KG1 (cell line): Measurements from ENCODE around the gene APOL4.
A peak's percentile ranks its signal among the peaks of the same experiment; 100 is the strongest.
"Not testable (repeated sequence)": the region's sequence is repeated elsewhere in the genome, so short reads cannot be mapped to it uniquely, and the experiment has no call there.

ENCODE experiments used
- DNase-seq: peaks from one replicate; lab custom pipeline; 2025; lab: John Stamatoyannopoulos, UW

The APOL4 gene

DNA sequence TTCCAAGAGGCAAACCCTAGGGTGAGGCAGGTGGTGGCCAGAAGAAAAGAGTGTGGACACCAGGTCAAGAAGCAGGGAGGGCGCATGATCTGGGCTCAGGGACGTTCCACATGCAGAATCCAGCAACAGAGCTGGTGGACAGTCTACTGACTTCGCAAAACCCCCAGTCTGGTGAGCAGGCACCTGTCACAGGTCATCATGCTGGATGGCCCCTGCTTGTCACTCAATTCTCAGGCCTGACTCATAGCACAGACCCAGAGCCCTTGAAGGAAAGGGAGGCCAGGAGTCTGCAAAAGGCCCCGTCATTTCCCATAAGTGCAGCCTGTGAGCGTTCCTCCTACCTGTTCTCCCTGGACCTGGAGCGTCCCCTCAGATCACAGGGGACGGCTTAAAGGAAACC lies 18.2 kb downstream of the APOL4 start:
- DNase-seq, result no peak

DNA sequence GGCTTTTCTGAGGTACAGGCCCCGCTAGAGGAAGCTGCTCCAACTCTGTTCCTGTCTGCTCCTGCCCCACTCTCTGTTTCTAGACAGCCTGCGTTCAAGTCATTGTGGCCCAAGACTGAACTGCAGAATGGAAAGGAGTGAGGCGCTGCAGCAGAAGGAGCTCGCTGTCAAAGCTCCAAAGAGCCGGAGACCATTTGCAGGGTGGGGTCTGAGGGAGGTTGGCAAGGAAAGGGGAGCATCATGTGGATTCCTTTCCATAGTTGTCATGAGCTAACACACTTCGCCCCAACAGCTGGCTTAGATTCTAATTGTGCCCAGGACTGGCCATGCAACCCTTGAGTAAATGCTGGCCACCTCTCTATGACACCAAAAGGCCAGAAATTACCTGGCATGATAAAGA lies 18.8 kb downstream of the APOL4 start:
- no peak for DNase-seq

- DNase-seq, result no peak
These were observed 19.6 kb downstream of the APOL4 start for GRCh38 chr22:36182056-36182455.

- DNase-seq, result no peak
These were observed 20.7 kb downstream of the APOL4 start for GRCh38 chr22:36180928-36181327.

DNA sequence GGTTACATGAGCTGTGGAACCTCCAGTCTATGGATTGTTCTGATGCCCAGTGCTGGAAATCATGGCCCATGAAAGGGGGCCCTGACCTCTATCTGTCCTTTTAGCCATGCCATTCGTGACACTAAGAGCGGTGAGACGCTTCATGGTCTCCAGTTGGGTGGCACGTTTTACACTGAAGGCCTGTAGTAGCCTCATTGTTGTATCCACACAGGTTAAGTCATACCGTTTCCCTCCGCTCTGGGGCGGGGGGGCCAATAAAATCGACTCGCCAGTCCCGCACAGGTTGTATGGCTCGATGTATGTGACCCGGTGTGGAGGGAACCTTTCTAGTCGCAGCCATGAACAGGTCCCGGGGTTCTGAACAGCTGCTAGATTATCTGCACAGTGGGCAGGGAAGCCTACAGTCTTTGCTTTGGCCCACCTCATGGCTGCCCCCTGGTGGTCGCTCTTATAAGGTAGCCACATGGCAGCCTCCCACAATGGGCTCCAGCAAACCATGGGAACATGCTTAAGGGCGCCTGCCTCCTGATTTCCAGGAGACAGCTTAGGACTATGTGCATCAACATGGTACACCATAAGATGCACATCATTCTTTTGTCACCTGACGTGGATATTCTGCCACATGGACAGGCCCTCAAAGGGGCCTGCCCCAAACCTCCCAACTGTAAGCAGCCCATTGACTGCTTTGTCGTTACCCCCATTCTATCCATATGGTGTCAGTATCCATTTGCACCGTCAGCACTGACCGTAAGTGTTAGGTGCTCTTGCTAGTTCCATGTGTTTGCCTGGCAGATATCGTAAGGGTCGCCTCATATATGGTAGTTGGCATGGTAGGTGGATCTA lies 21.4 kb downstream of the APOL4 start:
- DNase-seq, result peak; percentile 20

DNA sequence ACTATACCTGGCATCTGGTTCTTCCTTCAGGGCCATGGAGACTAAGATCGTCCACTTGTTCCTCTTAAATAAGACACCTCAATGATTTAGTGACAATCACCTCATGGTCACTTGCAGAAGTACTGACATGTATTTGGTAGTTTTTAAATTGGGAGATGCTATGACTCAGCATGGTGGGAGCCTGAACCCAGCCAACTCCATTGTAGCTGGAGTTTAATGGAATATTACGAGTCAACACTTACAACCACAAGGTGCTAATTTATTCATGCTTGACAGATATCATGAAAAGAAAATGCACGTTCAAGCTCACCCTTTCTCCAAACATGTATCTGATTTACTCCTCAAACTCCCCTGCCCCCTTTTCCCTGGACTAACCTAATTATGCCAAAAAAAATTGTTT lies 24.4 kb downstream of the APOL4 start:
- DNase-seq, result no peak

DNA sequence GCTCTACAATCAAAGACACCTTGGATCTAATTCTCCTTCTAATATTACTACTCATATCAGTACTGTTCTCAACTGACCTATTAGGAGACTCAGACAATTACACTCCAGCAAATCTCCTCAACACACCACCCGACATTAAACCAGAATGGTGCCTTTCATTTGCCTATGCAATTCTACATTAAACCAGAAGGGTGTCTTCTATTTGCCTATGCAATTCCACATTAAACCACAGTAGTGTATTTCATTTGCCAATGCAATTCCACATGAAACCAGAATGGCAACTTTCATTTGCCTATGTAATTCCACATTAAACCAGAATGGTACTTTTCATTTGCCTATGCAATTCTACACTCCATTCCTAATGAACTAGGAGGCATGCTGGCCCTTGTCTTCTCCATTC lies 25.7 kb downstream of the APOL4 start:
- no peak for DNase-seq

- no peak for DNase-seq
These were observed 29.7 kb downstream of the APOL4 start for GRCh38 chr22:36171941-36172340.

GRCh38 chr22:36166518-36167220 lies 34.9 kb downstream of the APOL4 start:
- no peak for DNase-seq

DNA sequence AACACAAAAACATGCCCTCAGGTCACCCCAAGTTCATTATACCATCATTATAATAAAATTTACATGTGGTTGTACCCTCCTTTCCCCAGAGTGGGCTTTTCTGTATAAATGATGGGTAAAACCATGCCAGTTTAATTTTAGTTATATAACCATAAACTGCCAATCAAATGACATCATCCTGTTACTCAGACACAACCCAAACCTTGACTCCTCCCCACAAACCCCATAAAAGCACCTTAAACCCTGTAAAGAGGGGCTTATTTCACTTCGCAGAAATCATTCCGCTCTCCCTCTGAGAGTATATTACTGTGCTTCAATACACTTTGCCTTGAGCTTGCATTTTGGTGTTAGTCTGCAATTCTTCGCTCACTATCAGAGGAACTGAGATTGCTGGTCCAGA lies 35.5 kb downstream of the APOL4 start:
- no peak for DNase-seq

DNA sequence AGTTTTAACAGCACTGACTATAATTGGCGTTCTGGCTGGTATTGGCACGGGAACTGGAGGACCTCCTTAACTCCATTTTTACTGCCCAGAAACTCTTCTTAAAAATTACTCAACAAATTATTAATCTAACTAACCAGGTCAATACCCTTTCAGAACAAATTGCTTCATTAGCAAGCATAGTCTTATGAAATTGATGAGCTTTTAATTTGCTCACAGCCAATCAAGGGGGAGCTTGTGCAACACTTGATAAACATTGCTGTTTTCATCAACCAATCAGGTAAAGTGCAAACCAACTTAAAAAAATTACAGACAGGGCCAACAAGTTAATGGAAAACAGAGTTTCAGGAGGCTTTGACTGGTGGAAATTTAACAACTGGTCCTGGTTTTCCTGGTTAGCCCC lies 36.5 kb downstream of the APOL4 start:
- no peak for DNase-seq

GRCh38 chr22:36164621-36165020 lies 37.0 kb downstream of the APOL4 start:
- no peak for DNase-seq

GRCh38 chr22:36163497-36163896 lies 38.1 kb downstream of the APOL4 start:
- DNase-seq, result no peak

DNA sequence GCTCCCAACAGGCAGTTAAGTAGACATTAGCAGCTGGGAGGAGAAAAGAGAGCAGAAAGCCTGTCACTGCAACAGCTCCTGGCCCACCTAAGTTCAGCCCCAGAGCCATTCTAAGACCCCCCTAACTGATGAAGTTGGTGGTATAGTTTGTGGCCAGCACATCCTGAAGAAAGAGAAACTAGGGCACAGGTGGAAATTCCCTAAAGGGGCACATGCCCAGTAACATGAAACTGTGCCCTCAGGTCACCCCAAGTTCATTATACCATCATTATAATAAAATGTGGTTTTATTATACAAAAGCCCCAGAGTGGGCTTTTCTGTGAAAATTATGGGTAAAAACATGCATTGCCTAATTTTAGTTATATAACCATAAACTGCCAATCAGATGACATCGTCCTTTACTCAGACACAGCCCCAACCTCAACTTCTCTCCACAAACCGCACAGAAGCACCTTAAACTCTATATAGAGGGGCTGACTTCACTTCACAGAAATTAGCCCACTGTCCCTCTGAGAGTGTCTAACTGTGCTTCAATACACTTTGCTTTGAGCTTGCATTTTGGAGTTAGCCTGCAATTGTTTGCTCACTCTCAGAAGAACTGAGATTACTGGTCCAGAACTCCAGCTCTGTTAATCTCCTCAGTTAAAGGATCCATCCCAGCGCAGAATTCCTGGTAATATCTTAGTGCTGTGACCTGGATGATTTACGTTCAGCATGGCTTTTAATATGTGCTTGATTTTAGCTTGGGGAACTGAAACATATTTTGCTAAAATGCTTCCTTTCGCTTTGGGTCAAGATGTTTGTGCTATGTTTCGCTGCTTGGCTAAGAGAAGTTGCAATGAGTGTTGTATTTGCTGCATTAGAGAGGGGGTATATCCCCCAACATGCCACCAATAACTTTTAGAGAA lies 39.2 kb downstream of the APOL4 start:
- DNase-seq, result no peak

DNA sequence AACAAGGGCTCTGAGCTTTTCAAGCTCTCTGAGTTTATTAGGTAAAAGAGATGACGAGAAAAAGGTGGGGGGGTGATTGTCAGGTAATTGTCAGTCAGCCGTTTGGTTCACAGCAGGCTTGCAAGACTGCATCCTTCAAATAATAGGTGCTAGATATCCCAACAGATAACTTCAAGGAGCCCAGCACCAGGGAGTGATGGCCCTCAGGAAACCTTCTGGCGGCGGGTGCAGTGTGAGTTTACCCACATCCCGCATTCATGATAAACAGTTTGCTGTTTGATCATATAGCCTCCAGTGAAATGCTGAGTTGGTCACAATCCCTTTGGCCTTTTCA lies 39.8 kb downstream of the APOL4 start:
- not testable (repeated sequence) for DNase-seq

- DNase-seq, result no peak
These were observed 41.1 kb downstream of the APOL4 start, which contains the start of gene APOL3 for GRCh38 chr22:36160499-36160942. Gene APOL3 (minus strand): TSS chr22:36160755. CDS start chr22:36149055, 11,700 bp downstream.

DNA sequence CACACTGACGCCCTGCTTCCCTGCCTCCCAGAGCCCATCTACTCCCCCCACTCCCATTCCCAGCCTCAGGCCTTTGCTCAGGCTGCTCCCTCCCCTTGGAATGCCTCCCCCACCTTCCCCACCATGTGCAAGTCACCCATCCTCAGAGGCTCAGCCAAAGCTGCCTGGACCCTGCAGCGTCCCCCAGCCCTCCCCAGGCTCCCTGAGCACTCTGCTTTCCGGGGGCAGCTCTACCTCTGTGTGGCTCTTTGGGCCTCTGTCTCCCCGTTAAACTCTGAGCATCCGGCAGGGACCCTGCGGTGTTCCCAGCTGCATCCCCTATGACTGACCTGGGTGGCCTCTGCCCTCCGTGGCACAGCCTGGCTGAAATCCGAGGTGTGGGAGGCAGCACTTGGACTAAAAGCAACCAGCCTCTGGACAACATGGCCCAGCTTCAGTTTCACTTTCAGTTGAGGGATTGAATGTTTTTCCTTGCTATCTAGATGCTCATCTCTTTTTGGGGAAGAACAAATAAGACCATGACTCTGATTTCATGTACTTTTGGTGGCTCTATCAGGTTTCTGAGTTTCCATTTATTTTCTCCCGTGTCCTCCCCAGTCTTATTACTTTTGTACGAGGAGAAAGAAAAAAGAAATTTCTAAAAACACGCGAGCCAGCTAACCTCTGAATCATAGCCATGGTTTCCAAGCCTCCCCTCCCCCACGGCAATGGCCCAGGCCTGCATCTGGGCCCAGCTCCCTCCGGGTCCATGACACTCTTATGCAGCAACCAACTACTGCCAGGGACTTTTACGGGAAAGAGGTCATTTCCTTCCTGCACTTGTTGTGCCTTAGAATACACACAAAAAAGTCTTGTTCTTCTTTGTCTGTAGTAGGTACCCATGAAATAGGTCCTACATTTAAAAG lies 44.8 kb downstream of the APOL4 start:
- DNase-seq, result peak; percentile 61

DNA sequence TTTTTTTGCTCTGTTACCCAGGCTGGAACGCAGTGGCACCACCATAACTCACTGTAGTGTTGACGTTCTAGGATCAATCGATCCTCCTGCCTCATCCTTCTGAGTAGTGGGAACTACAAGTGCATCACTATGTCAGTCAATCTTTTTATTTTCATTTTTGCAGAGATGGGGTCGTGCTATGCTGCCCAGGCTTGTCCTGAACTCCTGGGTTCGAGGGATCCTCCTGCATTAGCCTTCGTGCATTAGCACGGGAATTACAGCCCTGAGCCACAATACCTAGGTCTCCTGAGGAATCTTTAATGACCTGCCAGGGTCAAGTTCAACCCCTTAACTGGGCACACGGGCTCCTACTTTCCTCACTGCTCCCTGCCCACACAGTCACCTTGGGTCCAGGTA lies 45.5 kb downstream of the APOL4 start:
- DNase-seq, result no peak

DNA sequence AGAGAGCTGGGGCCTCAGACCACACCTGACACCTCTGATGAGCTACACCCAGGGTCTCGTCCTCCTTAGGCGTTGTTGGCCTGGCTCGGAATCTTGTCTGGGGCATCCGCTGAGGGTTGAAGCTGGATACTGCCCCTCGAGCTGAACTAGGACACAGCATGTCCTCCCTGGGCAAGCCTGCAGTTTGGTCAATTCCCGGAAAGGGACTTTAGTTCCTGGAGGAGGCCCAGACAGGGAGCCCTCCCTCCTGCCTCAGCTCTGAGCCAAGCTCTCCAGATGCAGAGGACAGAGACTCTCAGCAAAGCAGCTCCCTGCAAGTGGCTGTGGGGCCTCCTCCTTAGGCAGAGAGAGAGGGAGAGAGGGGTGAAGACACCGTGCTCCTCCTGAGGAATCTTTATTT lies 45.9 kb downstream of the APOL4 start:
- no peak for DNase-seq

DNA sequence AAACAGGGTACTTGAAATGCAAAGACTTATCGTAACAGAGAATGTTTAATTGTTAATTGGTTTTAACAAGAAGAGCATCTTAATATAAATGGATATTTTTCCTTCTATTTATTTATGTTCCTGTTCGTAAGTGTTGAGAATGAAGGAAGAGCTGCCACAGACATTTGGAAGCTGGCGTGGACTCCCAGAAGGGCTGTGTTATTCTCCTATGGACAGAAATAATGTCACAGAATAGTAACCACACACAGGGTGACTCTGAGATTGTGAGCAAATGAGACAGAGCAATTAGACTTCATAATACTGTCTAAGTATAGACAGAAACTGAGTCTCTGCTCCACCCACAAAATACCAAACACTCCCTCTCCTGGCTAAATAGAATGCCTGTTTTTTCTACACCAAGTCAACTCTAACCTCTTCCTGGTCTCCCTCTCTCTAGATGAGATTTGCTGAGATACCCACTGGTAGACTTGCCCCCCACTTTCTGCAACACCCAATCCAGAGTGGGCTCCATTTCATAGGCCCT lies 47.1 kb downstream of the APOL4 start:
- no peak for DNase-seq
